Neural crest cell (in vitro differentiated cells): ENCODE measurements around the gene TMEM138. TPM values are rescaled to one million over a fixed set of nuclear protein-coding genes. Genes with fewer than 3 reads are reported as not detected.

ENCODE experiments used
- DNase-seq: peaks from one replicate; pipeline ENCODE4 v3.0.0; 2021; ENCODE audit warnings: low read depth, mixed read lengths, low spot score
- H3K27ac Mint-ChIP-seq: one replicate; pipeline ENCODE4 v1.8.0; 2021; ENCODE audit warnings: mild to moderate bottlenecking, mixed read lengths; ENCODE audit not compliant: unreplicated experiment
- H3K27me3 Mint-ChIP-seq: 2 replicates; pipeline ENCODE4 v1.8.0; 2021; ENCODE audit warnings: low read depth, mild to moderate bottlenecking, mixed read lengths
- H3K36me3 Mint-ChIP-seq: 2 replicates; pipeline ENCODE4 v1.8.0; 2021; ENCODE audit warnings: low read depth, mild to moderate bottlenecking, mixed read lengths
- H3K4me1 Mint-ChIP-seq: 2 replicates; pipeline ENCODE4 v1.8.0; 2021; ENCODE audit warnings: mixed read lengths
- H3K4me3 Mint-ChIP-seq: one replicate; pipeline ENCODE4 v1.8.0; 2021; ENCODE audit warnings: mild to moderate bottlenecking, mixed read lengths
- H3K9me3 Mint-ChIP-seq: 2 replicates; pipeline ENCODE4 v1.8.0; 2021; ENCODE audit warnings: mixed read lengths
- CTCF ChIP-seq: fragments of 200-600 bp; sonication (generic); conservative IDR thresholded peaks from 2 replicates; pipeline ENCODE4 v1.5.0; 2021; ENCODE audit warnings: antibody characterized with exemption, mild to moderate bottlenecking
- total RNA-seq: library from RNA; stranded (reverse); gene quantifications from 2 replicates; pipeline ENCODE4 v1.2.1, GENCODE V29; 2021

Gene TMEM138
- total RNA-seq, 1 donor from 2014 or later: 47.8 TPM

- Mint-ChIP-seq H3K36me3 (peaks cover 37% of the 10 kb centered on the region), H3K27ac (no peak overlapping the region), H3K27me3 (no peaks in the 10 kb centered on the region), H3K9me3 (no peaks in the 10 kb centered on the region), H3K4me3 (no peak overlapping the region), H3K4me1 (no peaks in the 10 kb centered on the region)
- DNase-seq: no peak
- no peak for TF ChIP-seq CTCF
Measured at GRCh38 chr11:61414547-61414946, 52.4 kb downstream of the TMEM138 start.

GRCh38 chr11:61415381-61415780 is 53.2 kb downstream of the TMEM138 start:
- peaks cover 40% of the 10 kb centered on the region for H3K36me3 Mint-ChIP-seq
- DNase-seq: no peak
- H3K4me1 Mint-ChIP-seq: no peaks in the 10 kb centered on the region
- no peaks in the 10 kb centered on the region for H3K9me3 Mint-ChIP-seq
- H3K27me3 Mint-ChIP-seq: no peaks in the 10 kb centered on the region
- no peak for TF ChIP-seq CTCF
- no peak overlapping the region for H3K27ac Mint-ChIP-seq
- no peak overlapping the region for H3K4me3 Mint-ChIP-seq

- Mint-ChIP-seq H3K27ac (no peak overlapping the region), H3K4me1 (no peaks in the 10 kb centered on the region), H3K4me3 (no peak overlapping the region), H3K9me3 (no peaks in the 10 kb centered on the region), H3K27me3 (no peaks in the 10 kb centered on the region), H3K36me3 (peaks cover 32% of the 10 kb centered on the region)
- no peak for TF ChIP-seq CTCF
- DNase-seq: no peak
Measured at GRCh38 chr11:61416941-61417340, 54.8 kb downstream of the TMEM138 start.

GRCh38 chr11:61417670-61418069 is 55.5 kb downstream of the TMEM138 start:
- no peak overlapping the region for H3K27ac Mint-ChIP-seq
- no peaks in the 10 kb centered on the region for H3K27me3 Mint-ChIP-seq
- H3K4me3 Mint-ChIP-seq: no peak overlapping the region
- no peak for TF ChIP-seq CTCF
- DNase-seq: no peak
- no peaks in the 10 kb centered on the region for H3K9me3 Mint-ChIP-seq
- H3K36me3 Mint-ChIP-seq: peaks cover 33% of the 10 kb centered on the region
- H3K4me1 Mint-ChIP-seq: no peaks in the 10 kb centered on the region

- Mint-ChIP-seq H3K9me3 (no peaks in the 10 kb centered on the region), H3K36me3 (peaks cover 34% of the 10 kb centered on the region), H3K4me1 (no peaks in the 10 kb centered on the region), H3K27ac (no peak overlapping the region), H3K4me3 (no peak overlapping the region), H3K27me3 (no peaks in the 10 kb centered on the region)
- DNase-seq: no peak
- TF ChIP-seq CTCF: no peak
Measured at GRCh38 chr11:61418136-61418535, 56.0 kb downstream of the TMEM138 start.

Other genes with a start within 250 kb of the TMEM138 start
- gene VPS37C, start 200.9 kb upstream of the TMEM138 start, total RNA-seq: 25.8 and 26.0 TPM in 2 replicates
- gene PGA3, start 158.9 kb upstream of the TMEM138 start, total RNA-seq: not detected in 2 replicates
- not detected in 2 replicates for gene PGA4, start 140.0 kb upstream of the TMEM138 start, total RNA-seq
- gene PGA5, start 121.2 kb upstream of the TMEM138 start, total RNA-seq: not detected in 2 replicates
- gene VWCE, start 67.1 kb upstream of the TMEM138 start, total RNA-seq: 42.0 and 42.1 TPM in 2 replicates
- 315 and 329 TPM in 2 replicates for gene DDB1, start 29.3 kb upstream of the TMEM138 start, total RNA-seq
- gene TKFC, start 29.1 kb upstream of the TMEM138 start, total RNA-seq: 46.9 and 53.9 TPM in 2 replicates
- gene CYB561A3, start 492 bp upstream of the TMEM138 start, total RNA-seq: 28.1 and 28.9 TPM in 2 replicates
- 23.5 and 23.9 TPM in 2 replicates for gene TMEM216, start 30.2 kb downstream of the TMEM138 start, total RNA-seq
- 144 and 150 TPM in 2 replicates for gene CPSF7, start 67.6 kb downstream of the TMEM138 start, total RNA-seq
- 33.8 and 35.0 TPM in 2 replicates for gene SDHAF2, start 67.8 kb downstream of the TMEM138 start, total RNA-seq
- gene LRRC10B, start 146.4 kb downstream of the TMEM138 start, total RNA-seq: 2.8 and 2.9 TPM in 2 replicates
- gene SYT7, start 218.7 kb downstream of the TMEM138 start, total RNA-seq: 3.8 and 4.1 TPM in 2 replicates